Fibroblast of lung (primary cell): ENCODE results near the gene TNFRSF1A.

Experiments
- CTCF ChIP-seq, 2 donors: IDR thresholded peaks in 1 of 2; conservative IDR thresholded peaks in 1 of 2; 1 replicate in 1 of 2; 2 replicates in 1 of 2; pipeline ENCODE4 v1.5.1; 2011 to 2012; ENCODE audit warnings: low read length in 2 of 2, control low read depth in 1 of 2, inconsistent platforms in 1 of 2, low read depth in 1 of 2, mild to moderate bottlenecking in 1 of 2
- EZH2 ChIP-seq: IDR thresholded peaks from 2 replicates; pipeline ENCODE4 v1.5.1; 2012; ENCODE audit warnings: low read length, control low read depth, mild to moderate bottlenecking; ENCODE audit errors: missing control alignments

- TF ChIP-seq CTCF (conservative IDR thresholded peaks at IDR 0.05 in 1 of 2, IDR thresholded peaks at IDR 0.05 in 1 of 2; ENCODE audit: low read depth in 1 of 2, low read length in 2 of 2) (no peak), EZH2 (no peak)
These were observed 10.7 kb downstream of the TNFRSF1A start for GRCh38 chr12:6330999-6331714.
